ENCODE measurements around the gene ADM2. TPM values are rescaled to one million over a fixed set of nuclear protein-coding genes. Genes with fewer than 3 reads are reported as not detected.
A peak's percentile ranks its signal among the peaks of the same experiment; 100 is the strongest.

The ADM2 gene
- total RNA-seq, 1 donor from 2014 or later = 1.7 TPM

- H3K27me3 Mint-ChIP-seq (ENCODE audit: low read depth) = peaks cover 34% of the 10 kb centered on the region
- TF ChIP-seq CTCF (conservative IDR thresholded peaks at IDR 0.05) = no peak
- H3K27ac Mint-ChIP-seq (ENCODE audit: unreplicated experiment) = no peak overlapping the region
- peaks cover 33% of the 10 kb centered on the region for H3K4me1 Mint-ChIP-seq
- DNase-seq (ENCODE audit: low read depth, low spot score) = no peak
- H3K9me3 Mint-ChIP-seq = no peaks in the 10 kb centered on the region
- peak overlapping the region; percentile 84 for H3K4me3 Mint-ChIP-seq
- no peaks in the 10 kb centered on the region for H3K36me3 Mint-ChIP-seq (ENCODE audit: low read depth)
Measured at GRCh38 chr22:50475652-50476002, 5.7 kb upstream of the ADM2 start.

- Mint-ChIP-seq H3K4me3 (peak overlapping the region; percentile 84), H3K4me1 (peaks cover 33% of the 10 kb centered on the region), H3K36me3 (ENCODE audit: low read depth) (no peaks in the 10 kb centered on the region), H3K9me3 (no peaks in the 10 kb centered on the region), H3K27me3 (ENCODE audit: low read depth) (peaks cover 39% of the 10 kb centered on the region), H3K27ac (ENCODE audit: unreplicated experiment) (no peak overlapping the region)
- DNase-seq (ENCODE audit: low read depth, low spot score) = no peak
- no peak for TF ChIP-seq CTCF (conservative IDR thresholded peaks at IDR 0.05)
Measured at GRCh38 chr22:50476868-50477267, 4.5 kb upstream of the ADM2 start.

- H3K4me1 Mint-ChIP-seq = peaks cover 26% of the 10 kb centered on the region
- no peak overlapping the region for H3K27ac Mint-ChIP-seq (ENCODE audit: unreplicated experiment)
- TF ChIP-seq CTCF (conservative IDR thresholded peaks at IDR 0.05) = no peak
- H3K27me3 Mint-ChIP-seq (ENCODE audit: low read depth) = peaks cover 42% of the 10 kb centered on the region
- peak overlapping the region; percentile 84 for H3K4me3 Mint-ChIP-seq
- DNase-seq (ENCODE audit: low read depth, low spot score) = no peak
- H3K9me3 Mint-ChIP-seq = no peaks in the 10 kb centered on the region
- H3K36me3 Mint-ChIP-seq (ENCODE audit: low read depth) = no peaks in the 10 kb centered on the region
Measured at GRCh38 chr22:50477923-50478322, 3.4 kb upstream of the ADM2 start.

GRCh38 chr22:50479721-50480120, 1.6 kb upstream of the ADM2 start:
- H3K4me3 Mint-ChIP-seq = peak overlapping the region; percentile 69
- no peak overlapping the region for H3K27ac Mint-ChIP-seq (ENCODE audit: unreplicated experiment)
- TF ChIP-seq CTCF (conservative IDR thresholded peaks at IDR 0.05) = no peak
- H3K27me3 Mint-ChIP-seq (ENCODE audit: low read depth) = peaks cover 44% of the 10 kb centered on the region
- H3K36me3 Mint-ChIP-seq (ENCODE audit: low read depth) = no peaks in the 10 kb centered on the region
- H3K4me1 Mint-ChIP-seq = peaks cover 12% of the 10 kb centered on the region
- H3K9me3 Mint-ChIP-seq = no peaks in the 10 kb centered on the region
- DNase-seq (ENCODE audit: low read depth, low spot score) = no peak

GRCh38 chr22:50481045-50481439, 301 bp upstream of the ADM2 start:
- no peak overlapping the region for H3K4me3 Mint-ChIP-seq
- no peak overlapping the region for H3K27ac Mint-ChIP-seq (ENCODE audit: unreplicated experiment)
- DNase-seq (ENCODE audit: low read depth, low spot score) = no peak
- no peak for TF ChIP-seq CTCF (conservative IDR thresholded peaks at IDR 0.05)
- no peaks in the 10 kb centered on the region for H3K9me3 Mint-ChIP-seq
- no peaks in the 10 kb centered on the region for H3K36me3 Mint-ChIP-seq (ENCODE audit: low read depth)
- H3K4me1 Mint-ChIP-seq = peaks cover 9% of the 10 kb centered on the region
- H3K27me3 Mint-ChIP-seq (ENCODE audit: low read depth) = peaks cover 45% of the 10 kb centered on the region

Measured in neural crest cell (in vitro differentiated cells).